Brain microvascular endothelial cell (primary cell): ENCODE data around the gene RPS21.

ENCODE experiments used
- DNase-seq: peaks from one replicate; pipeline ENCODE4 v3.0.0-alpha.2; 2020
- H3K27ac ChIP-seq: fragments of 250-450 bp; sonication (Bioruptor Pico); 2 replicates; pipeline ENCODE4 v1.5.1; 2020; ENCODE audit warnings: mild to moderate bottlenecking, moderate library complexity
- H3K27me3 ChIP-seq: fragments of 250-450 bp; sonication (Bioruptor Pico); replicated peaks from 2 replicates; pipeline ENCODE4 v1.5.1; 2020; ENCODE audit warnings: mild to moderate bottlenecking
- H3K36me3 ChIP-seq: fragments of 250-450 bp; sonication (Bioruptor Pico); replicated peaks from 2 replicates; pipeline ENCODE4 v1.5.1; 2020; ENCODE audit warnings: mild to moderate bottlenecking
- H3K4me3 ChIP-seq: 2 replicates; pipeline ENCODE4 v1.5.1; 2011; ENCODE audit warnings: low read depth, mild to moderate bottlenecking, control low read depth, low read length, moderate library complexity
- CTCF ChIP-seq: IDR thresholded peaks from 2 replicates; pipeline ENCODE4 v1.5.1; 2011; ENCODE audit warnings: low read depth, mild to moderate bottlenecking, moderate library complexity, low read length, control low read depth, inconsistent platforms; ENCODE audit errors: missing control alignments
- in situ Hi-C: cut with HindIII; loops from 2 replicates; pipeline ENCODE4 v1.10.0; 2017; ENCODE audit warnings: low sequenced_read_pairs, low pct_ligation_motif_present

The RPS21 gene

GRCh38 chr20:62430866-62431447 lies 44.1 kb downstream of the RPS21 start:
- in situ Hi-C loops: loop anchor here (25.0 kb wide), 1 partner anchor 106 kb away; no protein-coding TSS in a partner anchor
- Histone ChIP-seq H3K27me3 (peaks cover 1% of the 10 kb centered on the region), H3K36me3 (no peaks in the 10 kb centered on the region), H3K27ac (no peak overlapping the region), H3K4me3 (no peak overlapping the region)
- no peak for DNase-seq
- no peak for TF ChIP-seq CTCF

GRCh38 chr20:62433658-62434497 lies 47.0 kb downstream of the RPS21 start:
- H3K27ac ChIP-seq: no peak overlapping the region
- no peak for TF ChIP-seq CTCF
- in situ Hi-C loops: loop anchor here (25.0 kb wide), 1 partner anchor 103 kb away; no protein-coding TSS in a partner anchor
- DNase-seq: no peak
- no peaks in the 10 kb centered on the region for H3K36me3 ChIP-seq
- peaks cover 1% of the 10 kb centered on the region for H3K27me3 ChIP-seq
- no peak overlapping the region for H3K4me3 ChIP-seq

DNA sequence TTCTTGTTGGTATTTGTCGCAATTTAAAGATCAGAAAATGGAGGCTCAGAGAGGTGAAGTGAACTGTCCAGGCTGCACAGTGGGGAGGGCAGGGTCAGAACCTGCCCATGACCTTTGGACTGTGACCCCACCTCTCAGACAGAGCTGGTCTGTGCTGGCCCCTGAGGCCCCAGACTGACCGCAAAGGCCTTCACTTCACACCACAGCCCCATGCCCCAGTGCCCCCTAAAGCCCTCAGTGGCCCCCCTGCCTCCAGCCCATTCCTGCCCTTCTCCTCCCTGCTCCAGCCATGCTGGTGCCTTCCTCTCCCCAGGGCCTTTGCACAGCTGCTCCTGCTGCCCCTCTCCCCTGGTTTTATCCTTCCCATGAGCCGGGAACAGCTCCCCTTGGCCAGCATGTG lies 49.8 kb downstream of the RPS21 start:
- no peak for DNase-seq
- H3K4me3 ChIP-seq: no peak overlapping the region
- no peak overlapping the region for H3K27ac ChIP-seq
- no peaks in the 10 kb centered on the region for H3K36me3 ChIP-seq
- no peak for TF ChIP-seq CTCF
- in situ Hi-C loops: loop anchor here (25.0 kb wide), 1 partner anchor 101 kb away; no protein-coding TSS in a partner anchor
- H3K27me3 ChIP-seq: peaks cover 1% of the 10 kb centered on the region

DNA sequence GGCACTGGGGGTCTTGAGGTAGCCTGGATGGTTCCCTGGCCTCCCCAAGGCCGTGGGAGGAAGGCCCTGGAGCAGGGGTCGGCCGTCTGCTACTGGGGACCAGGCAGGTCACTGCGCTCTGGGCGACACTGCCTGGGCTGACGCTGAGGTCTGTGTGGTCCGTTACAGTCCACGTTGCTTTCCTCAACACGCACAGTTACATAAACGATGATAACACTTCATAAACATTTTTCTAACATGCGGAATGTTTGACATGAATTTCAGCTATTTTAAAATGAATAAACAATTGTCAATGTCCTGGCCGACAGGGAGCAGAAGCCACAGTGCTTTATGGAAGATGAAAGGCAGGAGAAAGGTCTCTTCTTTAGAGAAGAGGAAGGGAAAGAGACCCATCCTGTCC lies 50.6 kb downstream of the RPS21 start:
- no peak overlapping the region for H3K27ac ChIP-seq
- DNase-seq: no peak
- in situ Hi-C loops: loop anchor here (25.0 kb wide), 1 partner anchor 100 kb away; no protein-coding TSS in a partner anchor
- no peak overlapping the region for H3K4me3 ChIP-seq
- TF ChIP-seq CTCF: no peak
- H3K27me3 ChIP-seq: peaks cover 1% of the 10 kb centered on the region
- no peaks in the 10 kb centered on the region for H3K36me3 ChIP-seq

- no peak for TF ChIP-seq CTCF
- Histone ChIP-seq H3K4me3 (no peak overlapping the region), H3K36me3 (no peaks in the 10 kb centered on the region), H3K27me3 (peaks cover 1% of the 10 kb centered on the region), H3K27ac (no peak overlapping the region)
- no peak for DNase-seq
- in situ Hi-C loops: loop anchor here (25.0 kb wide), 1 partner anchor 99 kb away; no protein-coding TSS in a partner anchor
These were observed 51.0 kb downstream of the RPS21 start for GRCh38 chr20:62437927-62438326.
